Activated naive CD4-positive, alpha-beta T cell treated with anti-CD3 and anti-CD28 coated beads, Interleukin-2, amount 50 U/mL, for 24 hours (primary cell): ENCODE data around the gene FUT9.
"Not testable (repeated sequence)": the region's sequence is repeated elsewhere in the genome, so short reads cannot be mapped to it uniquely, and the experiment has no call there.

Experiments used
- H3K27ac Mint-ChIP-seq: one replicate; pipeline ENCODE4 v1.8.0; 2021; ENCODE audit warnings: mild to moderate bottlenecking, mixed read lengths
- H3K27me3 Mint-ChIP-seq: one replicate; pipeline ENCODE4 v1.8.0; 2021; ENCODE audit warnings: mixed read lengths
- H3K36me3 Mint-ChIP-seq: one replicate; pipeline ENCODE4 v1.8.0; 2021; ENCODE audit warnings: mixed read lengths
- H3K4me1 Mint-ChIP-seq: one replicate; pipeline ENCODE4 v1.8.0; 2021; ENCODE audit warnings: mixed read lengths
- H3K4me3 Mint-ChIP-seq: one replicate; pipeline ENCODE4 v1.8.0; 2021; ENCODE audit warnings: mild to moderate bottlenecking, mixed read lengths
- H3K9me3 Mint-ChIP-seq: one replicate; pipeline ENCODE4 v1.8.0; 2021; ENCODE audit warnings: mixed read lengths

FUT9 gene

GRCh38 chr6:96196633-96197032 is 180.9 kb downstream of the FUT9 start:
- Mint-ChIP-seq H3K27me3 (no peaks in the 10 kb centered on the region), H3K36me3 (no peaks in the 10 kb centered on the region), H3K27ac (no peak overlapping the region), H3K4me3 (no peak overlapping the region), H3K9me3 (peaks cover 11% of the 10 kb centered on the region), H3K4me1 (no peaks in the 10 kb centered on the region)

GRCh38 chr6:96197241-96197640 is 181.5 kb downstream of the FUT9 start:
- no peak overlapping the region for H3K4me3 Mint-ChIP-seq
- H3K27ac Mint-ChIP-seq, result no peak overlapping the region
- H3K4me1 Mint-ChIP-seq, result no peaks in the 10 kb centered on the region
- no peaks in the 10 kb centered on the region for H3K36me3 Mint-ChIP-seq
- no peaks in the 10 kb centered on the region for H3K27me3 Mint-ChIP-seq
- H3K9me3 Mint-ChIP-seq, result peaks cover 11% of the 10 kb centered on the region

DNA sequence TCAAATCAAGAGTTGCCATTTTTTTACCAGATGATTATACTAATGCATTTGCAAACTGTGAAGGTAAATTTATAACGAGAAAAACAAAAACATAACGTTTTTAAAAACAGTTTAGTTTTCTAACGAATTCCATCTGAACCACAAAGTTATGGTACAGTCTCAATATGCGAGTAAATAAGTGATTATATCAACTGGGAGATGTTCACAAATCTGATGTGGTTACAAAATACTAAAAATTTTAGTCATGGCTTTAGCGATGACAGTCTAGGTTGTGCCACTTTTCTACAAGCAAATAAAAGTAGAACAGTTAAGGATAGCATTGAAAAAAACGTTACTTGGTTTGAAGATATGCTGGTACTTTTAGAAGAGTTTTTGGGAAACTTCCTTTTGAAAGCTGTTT is 186.8 kb downstream of the FUT9 start:
- Mint-ChIP-seq H3K4me3 (no peak overlapping the region), H3K4me1 (no peaks in the 10 kb centered on the region), H3K36me3 (no peaks in the 10 kb centered on the region), H3K27me3 (no peaks in the 10 kb centered on the region), H3K9me3 (no peaks in the 10 kb centered on the region), H3K27ac (no peak overlapping the region)

DNA sequence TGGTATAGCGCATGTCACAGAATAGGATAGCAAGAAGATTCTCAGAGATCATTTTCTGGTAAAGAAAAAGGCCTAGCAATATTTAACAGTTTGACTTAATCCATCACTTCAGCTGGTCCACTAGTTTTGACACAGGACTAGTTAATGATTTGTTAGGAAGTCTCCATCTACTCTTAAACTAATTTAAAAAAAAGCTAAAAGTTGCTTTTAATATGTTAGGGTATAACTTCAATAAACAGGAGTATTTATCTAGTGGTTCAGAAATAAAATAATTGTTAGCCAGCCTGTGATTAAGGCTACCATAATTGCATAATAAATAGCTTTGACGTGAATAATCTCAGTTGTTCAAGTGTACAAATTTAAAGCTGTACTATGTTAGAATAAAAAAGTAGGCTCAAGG is 195.6 kb downstream of the FUT9 start:
- Mint-ChIP-seq H3K36me3 (no peaks in the 10 kb centered on the region), H3K4me1 (no peaks in the 10 kb centered on the region), H3K4me3 (no peak overlapping the region), H3K27ac (no peak overlapping the region), H3K9me3 (no peaks in the 10 kb centered on the region), H3K27me3 (no peaks in the 10 kb centered on the region)

DNA sequence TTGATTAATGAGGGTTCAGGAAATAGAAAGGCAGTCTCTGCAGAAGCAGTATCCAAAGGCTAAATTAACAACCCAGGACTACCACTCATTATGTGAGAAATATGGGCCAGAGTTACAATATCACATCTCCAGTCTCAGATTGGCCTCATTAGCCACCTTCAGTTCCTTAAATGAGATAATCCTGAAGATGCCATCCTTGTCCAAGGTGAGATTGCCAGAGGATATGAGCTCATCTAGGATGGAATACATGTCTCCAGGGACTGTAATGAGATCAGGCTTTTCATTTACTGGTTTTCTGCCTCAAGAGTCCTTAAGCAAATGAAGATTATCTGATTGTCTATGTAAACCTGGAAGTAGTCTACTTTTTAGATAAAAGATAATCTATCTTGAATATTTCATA is 196.3 kb downstream of the FUT9 start:
- Mint-ChIP-seq H3K27ac (no peak overlapping the region), H3K27me3 (no peaks in the 10 kb centered on the region), H3K9me3 (no peaks in the 10 kb centered on the region), H3K4me1 (no peaks in the 10 kb centered on the region), H3K4me3 (no peak overlapping the region), H3K36me3 (no peaks in the 10 kb centered on the region)

DNA sequence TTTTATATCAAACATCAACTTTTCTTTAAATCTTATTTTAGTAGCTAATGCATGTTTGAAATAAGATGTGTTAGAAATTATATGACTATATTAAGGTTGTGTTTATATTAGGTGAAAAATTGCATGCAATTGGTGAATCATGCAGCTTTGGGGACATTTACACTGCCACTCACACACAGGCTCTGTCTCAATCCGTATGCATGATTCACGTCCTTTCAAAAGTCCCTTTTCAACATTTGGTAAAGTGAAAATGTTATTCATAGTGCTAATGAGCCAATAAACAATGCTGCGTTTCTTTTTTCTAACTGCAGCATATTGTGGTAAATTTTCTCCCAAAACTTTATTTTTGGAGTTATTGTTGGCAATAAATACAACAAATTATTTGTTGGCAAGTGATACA is 198.0 kb downstream of the FUT9 start:
- Mint-ChIP-seq H3K4me3 (no peak overlapping the region), H3K27ac (no peak overlapping the region), H3K4me1 (no peaks in the 10 kb centered on the region), H3K36me3 (no peaks in the 10 kb centered on the region), H3K9me3 (no peaks in the 10 kb centered on the region), H3K27me3 (no peaks in the 10 kb centered on the region)

DNA sequence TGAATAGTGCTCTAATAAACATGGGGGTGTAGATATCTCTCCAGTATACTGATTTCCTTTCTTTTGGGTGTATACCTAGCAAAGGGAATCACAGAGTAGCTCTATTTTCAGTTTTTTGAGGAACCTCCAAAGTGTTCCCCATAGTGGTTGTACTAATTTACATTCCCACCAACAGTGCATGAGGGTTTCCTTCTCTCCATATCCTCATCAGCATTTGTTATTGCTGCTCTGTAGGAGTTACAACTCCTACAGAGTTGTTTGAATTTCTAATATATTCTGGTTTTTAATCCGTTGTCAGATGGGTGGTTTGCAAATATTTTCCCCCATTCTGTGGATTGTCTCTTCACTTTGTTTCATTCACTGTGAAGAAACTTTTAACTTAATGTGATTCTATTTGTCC is 207.9 kb downstream of the FUT9 start:
- no peaks in the 10 kb centered on the region for H3K9me3 Mint-ChIP-seq
- H3K27me3 Mint-ChIP-seq, result no peaks in the 10 kb centered on the region
- no peaks in the 10 kb centered on the region for H3K4me1 Mint-ChIP-seq
- no peaks in the 10 kb centered on the region for H3K36me3 Mint-ChIP-seq
- no peak overlapping the region for H3K27ac Mint-ChIP-seq
- no peak overlapping the region for H3K4me3 Mint-ChIP-seq

- no peaks in the 10 kb centered on the region for H3K9me3 Mint-ChIP-seq
- H3K36me3 Mint-ChIP-seq, result no peaks in the 10 kb centered on the region
- no peaks in the 10 kb centered on the region for H3K4me1 Mint-ChIP-seq
- H3K27ac Mint-ChIP-seq, result no peak overlapping the region
- no peaks in the 10 kb centered on the region for H3K27me3 Mint-ChIP-seq
- no peak overlapping the region for H3K4me3 Mint-ChIP-seq
Measured at GRCh38 chr6:96227135-96227534, 211.4 kb downstream of the FUT9 start.

DNA sequence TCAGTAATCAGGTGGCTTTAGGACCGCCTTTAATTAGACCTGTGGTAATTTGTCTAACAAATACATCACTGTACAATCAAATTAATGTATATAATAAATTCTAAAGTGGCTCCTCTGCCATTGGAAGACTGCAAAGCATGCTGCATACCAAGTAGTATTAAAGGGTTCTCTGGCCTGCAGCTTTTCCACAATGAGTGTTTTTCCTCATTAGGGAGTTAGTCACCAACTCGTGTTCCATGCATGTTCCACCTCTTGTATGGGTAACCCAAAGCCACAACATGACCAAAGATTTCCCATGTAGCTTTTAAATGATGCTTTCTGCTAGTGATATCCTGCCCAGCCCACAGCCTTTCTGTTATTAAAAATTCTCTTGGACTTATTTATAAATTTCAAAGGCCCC is 218.7 kb downstream of the FUT9 start:
- H3K27me3 Mint-ChIP-seq, result no peaks in the 10 kb centered on the region
- H3K4me1 Mint-ChIP-seq, result no peaks in the 10 kb centered on the region
- H3K4me3 Mint-ChIP-seq, result no peak overlapping the region
- H3K27ac Mint-ChIP-seq, result no peak overlapping the region
- H3K36me3 Mint-ChIP-seq, result no peaks in the 10 kb centered on the region
- no peaks in the 10 kb centered on the region for H3K9me3 Mint-ChIP-seq

- H3K27me3 Mint-ChIP-seq, result no peaks in the 10 kb centered on the region
- H3K27ac Mint-ChIP-seq, result no peak overlapping the region
- no peaks in the 10 kb centered on the region for H3K9me3 Mint-ChIP-seq
- H3K36me3 Mint-ChIP-seq, result no peaks in the 10 kb centered on the region
- no peak overlapping the region for H3K4me3 Mint-ChIP-seq
- no peaks in the 10 kb centered on the region for H3K4me1 Mint-ChIP-seq
Measured at GRCh38 chr6:96235927-96236326, 220.2 kb downstream of the FUT9 start.

DNA sequence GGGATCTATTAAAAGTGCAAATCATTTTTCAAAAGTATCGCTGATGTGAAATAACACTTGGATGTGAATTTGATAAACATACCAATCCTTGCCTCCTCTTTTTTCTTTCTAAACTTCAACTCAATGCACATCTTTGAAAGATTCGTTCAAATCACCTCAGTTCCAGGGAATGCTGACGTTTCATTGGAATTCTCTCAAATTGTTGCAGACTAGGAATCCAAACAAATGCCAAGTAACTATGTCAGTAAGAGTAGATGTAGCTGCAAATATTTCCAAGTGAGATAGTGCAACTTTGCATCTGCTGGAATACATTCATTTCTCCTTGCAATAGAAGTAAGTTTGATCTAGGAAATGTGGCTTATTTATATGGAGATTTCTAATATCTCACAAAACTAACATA is 220.7 kb downstream of the FUT9 start:
- Mint-ChIP-seq H3K36me3 (no peaks in the 10 kb centered on the region), H3K9me3 (no peaks in the 10 kb centered on the region), H3K27ac (no peak overlapping the region), H3K4me3 (no peak overlapping the region), H3K27me3 (no peaks in the 10 kb centered on the region), H3K4me1 (no peaks in the 10 kb centered on the region)

DNA sequence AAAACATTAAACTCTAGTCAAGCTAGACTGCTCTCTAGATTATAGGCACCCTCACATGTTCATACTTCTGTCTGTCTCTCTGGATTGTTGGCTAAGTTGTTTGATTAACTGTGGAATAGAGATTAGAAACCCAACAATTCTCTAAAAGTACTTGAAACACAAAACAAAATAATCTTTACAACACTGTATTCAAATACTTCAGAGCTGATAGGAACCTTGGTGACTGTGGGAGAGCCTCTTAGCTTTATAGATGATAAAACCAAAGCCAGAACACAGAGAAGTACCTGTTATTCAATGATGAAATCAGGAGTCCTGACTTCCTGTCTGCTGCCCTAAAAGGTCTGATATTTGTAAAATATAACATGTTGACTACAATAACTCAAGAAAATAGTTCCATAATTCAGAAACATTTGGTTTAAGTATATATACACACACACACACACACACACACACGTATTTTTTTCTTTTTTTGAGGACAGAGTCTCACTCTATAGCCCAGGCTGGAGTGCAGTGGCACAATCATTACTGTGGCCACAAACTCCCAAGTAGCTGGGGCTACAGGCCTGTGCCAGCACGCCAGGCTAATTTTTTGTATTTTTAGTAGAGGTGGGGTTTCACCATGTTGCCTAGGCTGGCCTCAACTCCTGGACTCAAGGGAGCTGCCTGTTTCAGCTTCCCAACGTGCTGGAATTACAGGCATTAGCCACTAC is 222.0 kb downstream of the FUT9 start:
- Mint-ChIP-seq H3K4me3 (no peak overlapping the region), H3K27me3 (no peaks in the 10 kb centered on the region), H3K4me1 (no peaks in the 10 kb centered on the region), H3K36me3 (no peaks in the 10 kb centered on the region), H3K27ac (no peak overlapping the region), H3K9me3 (no peaks in the 10 kb centered on the region)

DNA sequence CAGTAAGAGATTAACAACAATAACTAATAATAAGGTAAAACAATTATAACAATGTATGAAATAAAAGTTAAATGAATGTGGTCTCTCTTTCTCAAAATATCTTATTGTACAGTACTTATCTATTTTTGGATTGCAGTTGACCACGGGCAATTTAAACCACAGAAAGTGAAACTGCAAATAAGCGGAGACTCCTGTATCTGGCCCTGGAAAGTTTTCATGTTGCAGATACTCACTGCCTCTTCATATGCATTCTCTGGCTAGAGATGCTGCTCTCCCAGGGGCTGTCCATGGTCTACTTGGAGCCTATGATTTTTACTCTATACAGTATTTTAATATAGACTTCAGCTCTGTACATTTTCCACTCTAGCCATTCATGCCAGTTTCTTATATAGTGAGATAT is 230.8 kb downstream of the FUT9 start:
- H3K9me3 Mint-ChIP-seq, result no peaks in the 10 kb centered on the region
- H3K36me3 Mint-ChIP-seq, result no peaks in the 10 kb centered on the region
- H3K27me3 Mint-ChIP-seq, result no peaks in the 10 kb centered on the region
- no peaks in the 10 kb centered on the region for H3K4me1 Mint-ChIP-seq
- no peak overlapping the region for H3K27ac Mint-ChIP-seq
- H3K4me3 Mint-ChIP-seq, result no peak overlapping the region

DNA sequence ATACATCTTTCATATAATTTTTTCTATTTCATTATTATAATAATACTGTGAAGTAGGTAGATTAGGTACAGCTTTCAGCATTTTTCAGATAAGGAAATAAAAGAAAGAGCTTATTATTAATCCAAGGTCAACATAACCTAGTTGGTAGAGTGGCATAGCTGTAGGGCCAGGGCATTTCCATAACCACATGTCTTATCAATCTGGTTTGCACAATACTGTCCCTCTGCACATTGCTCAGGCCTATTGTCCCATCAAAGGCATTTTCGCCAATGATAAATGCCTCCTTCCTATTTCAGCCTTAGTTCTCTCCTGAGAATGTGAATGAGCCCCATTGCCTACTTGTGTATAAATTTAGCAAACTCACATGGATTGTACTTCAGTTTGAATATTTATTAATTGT is 234.0 kb downstream of the FUT9 start:
- Mint-ChIP-seq H3K27ac (no peak overlapping the region), H3K36me3 (no peaks in the 10 kb centered on the region), H3K27me3 (no peaks in the 10 kb centered on the region), H3K9me3 (no peaks in the 10 kb centered on the region), H3K4me1 (no peaks in the 10 kb centered on the region), H3K4me3 (no peak overlapping the region)

DNA sequence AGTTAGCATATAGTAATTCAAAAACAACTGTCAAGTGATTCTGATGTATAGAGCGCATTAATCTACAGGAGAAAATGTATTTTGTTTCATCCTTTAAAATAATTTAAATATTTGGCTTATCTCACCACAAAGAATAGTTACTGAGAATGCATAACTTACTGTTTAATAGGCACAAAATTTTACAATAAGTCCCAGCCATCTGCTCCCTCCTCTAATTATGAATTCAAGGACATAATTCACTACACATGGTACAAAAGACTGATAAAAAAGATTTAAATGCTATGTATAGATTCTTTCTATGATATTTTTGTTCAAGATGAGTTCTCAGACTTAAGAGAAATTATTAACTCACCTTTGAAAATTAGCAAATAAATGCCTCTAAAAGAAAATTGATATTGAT is 242.0 kb downstream of the FUT9 start:
- H3K27me3 Mint-ChIP-seq, result peaks cover 7% of the 10 kb centered on the region
- H3K9me3 Mint-ChIP-seq, result no peaks in the 10 kb centered on the region
- no peak overlapping the region for H3K4me3 Mint-ChIP-seq
- no peak overlapping the region for H3K27ac Mint-ChIP-seq
- H3K36me3 Mint-ChIP-seq, result no peaks in the 10 kb centered on the region
- H3K4me1 Mint-ChIP-seq, result no peaks in the 10 kb centered on the region

DNA sequence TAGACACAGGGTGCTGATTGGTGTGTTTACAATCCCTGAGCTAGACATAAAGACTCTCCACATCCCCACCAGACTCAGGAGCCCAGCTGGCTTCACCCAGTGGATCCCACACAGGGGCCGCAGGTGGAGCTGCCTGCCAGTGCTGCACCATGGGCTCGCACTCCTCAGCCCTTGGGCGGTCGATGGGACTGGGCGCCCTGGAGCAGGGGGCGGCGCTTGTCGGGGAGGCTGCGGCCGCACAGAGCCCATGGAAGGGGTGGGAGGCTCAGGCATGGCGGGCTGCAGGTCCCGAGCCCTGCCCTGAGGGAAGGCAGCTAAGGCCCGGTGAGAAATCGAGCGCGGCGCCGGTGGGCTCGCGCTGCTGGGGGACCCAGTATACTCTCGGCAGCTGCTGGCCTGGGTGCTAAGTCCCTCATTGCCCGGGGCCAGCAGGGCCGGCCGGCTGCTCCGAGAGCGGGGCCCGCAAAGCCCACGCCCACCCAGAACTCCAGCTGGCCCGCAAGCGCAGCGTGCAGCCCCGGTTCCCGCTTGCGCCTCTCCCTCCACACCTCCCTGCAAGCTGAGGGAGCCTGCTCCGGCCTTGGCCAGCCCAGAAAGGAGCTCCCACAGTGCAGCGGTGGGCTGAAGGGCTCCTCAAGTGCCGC is 245.1 kb downstream of the FUT9 start:
- not testable (repeated sequence) for H3K36me3 Mint-ChIP-seq, H3K27me3 Mint-ChIP-seq, H3K9me3 Mint-ChIP-seq, H3K4me1 Mint-ChIP-seq, H3K4me3 Mint-ChIP-seq, H3K27ac Mint-ChIP-seq
